Uterus (tissue), 2 donors: ENCODE results near the gene CABP7.

Source experiments
- CTCF ChIP-seq, 4 experiments: fragments of 200-600 bp in 2 of 4; fragments of 450-650 bp in 2 of 4; sonication (generic) in 2 of 4; IDR thresholded peaks; one replicate each; pipeline ENCODE4 v1.5.1; 2016 to 2019; ENCODE audit warnings: antibody characterized with exemption in 4 of 4, mild to moderate bottlenecking in 2 of 4, moderate library complexity in 1 of 4
- POLR2A ChIP-seq, 2 donors: fragments of 450-650 bp; IDR thresholded peaks; one replicate each; pipeline ENCODE4 v1.6.1; 2016; ENCODE audit warnings: antibody characterized with exemption in 2 of 2, mild to moderate bottlenecking in 1 of 2, moderate library complexity in 1 of 2

GRCh38 chr22:29715240-29715639, 4.6 kb upstream of the CABP7 start:
- TF ChIP-seq CTCF (IDR thresholded peaks at IDR 0.05) (no peak), POLR2A (IDR thresholded peaks at IDR 0.05) (no peak)
